HL-60/S4 (cell line): ENCODE results near the gene CDPF1.
"Not testable (repeated sequence)": the region's sequence is repeated elsewhere in the genome, so short reads cannot be mapped to it uniquely, and the experiment has no call there.

Experiments used
- in situ Hi-C: fragments of 300-500 bp; cut with MboI; formaldehyde crosslinking; loops from 2 replicates; pipeline ENCODE4 v1.14.3; 2022; ENCODE audit warnings: low sequenced_read_pairs

Gene CDPF1

GRCh38 chr22:46226577-46226976 is 23.5 kb downstream of the CDPF1 start:
- in situ Hi-C loops, result no loop called here

DNA sequence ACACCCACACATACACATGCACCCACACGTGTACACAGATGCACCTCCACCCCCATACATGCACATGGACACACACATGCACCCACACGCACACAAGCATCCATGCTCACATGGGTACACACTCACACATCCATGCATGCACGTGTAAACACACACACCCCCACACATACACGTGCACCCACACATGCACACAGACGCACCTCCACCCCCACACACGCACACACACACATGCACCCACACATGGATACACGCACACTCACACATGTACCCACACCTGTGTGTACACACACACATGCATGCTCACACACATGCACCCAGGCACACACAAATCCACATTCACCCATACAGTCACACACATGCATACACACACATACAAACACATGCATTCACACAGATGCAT is 24.5 kb downstream of the CDPF1 start:
- in situ Hi-C loops, result no loop called here

DNA sequence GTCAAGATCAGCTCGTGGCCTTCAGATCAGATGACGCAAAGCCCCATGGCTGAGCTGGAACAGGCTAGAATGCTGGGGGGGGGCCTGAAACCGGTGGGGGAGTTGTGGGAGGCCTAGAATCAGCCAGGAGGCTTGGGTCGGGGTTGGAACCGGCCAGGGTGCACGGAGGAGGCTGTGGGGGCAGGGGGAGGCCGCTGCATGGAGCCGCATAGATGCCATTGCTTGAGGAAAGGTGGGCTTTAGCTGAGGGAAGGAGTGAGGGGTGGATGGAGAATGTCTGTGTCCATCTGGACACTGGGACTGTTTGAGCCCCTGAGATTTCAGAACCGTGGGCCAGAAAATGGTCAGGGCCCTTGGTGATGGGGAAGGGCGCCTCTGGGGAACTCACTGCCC is 25.2 kb downstream of the CDPF1 start:
- in situ Hi-C loops, result no loop called here

DNA sequence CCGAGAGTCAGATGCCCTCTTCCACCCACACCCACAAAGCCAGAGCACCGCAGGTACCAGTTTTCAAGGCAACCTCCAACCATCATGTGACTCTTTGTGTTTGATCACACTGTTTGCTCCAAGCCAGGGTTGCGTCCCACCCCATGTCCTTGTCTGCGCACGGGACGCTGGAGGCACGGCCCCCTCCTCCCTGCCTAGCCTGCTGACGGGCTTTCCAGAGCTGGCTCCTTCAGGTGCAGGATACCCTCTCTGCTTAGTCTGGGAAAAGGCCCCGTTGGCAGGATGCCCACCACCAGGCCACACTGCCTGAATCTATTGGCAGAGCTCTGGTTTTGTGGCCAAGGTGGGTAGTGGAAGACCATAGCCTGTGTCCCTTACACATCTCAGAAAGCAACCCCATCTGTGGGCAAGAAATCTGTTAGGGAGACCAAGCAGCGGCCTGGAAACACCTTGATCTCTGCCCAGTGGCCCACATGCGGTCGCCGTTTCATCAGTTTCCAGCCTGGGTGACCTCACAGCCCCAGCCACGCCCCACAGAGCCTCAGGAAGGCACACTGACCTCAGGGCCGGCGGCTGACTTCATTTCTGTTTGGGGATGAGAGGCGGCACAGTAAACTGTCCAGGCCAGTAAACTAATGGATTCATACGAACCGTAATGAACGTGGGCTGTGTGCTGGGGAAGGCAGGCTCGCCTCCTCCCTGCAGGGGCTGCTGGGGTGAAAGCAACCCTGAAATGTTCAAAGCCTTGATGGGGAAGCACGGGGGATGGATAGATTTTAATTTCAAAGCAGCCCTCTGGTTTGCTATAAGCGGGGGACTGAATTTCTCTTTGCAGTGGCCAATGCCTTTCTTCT is 25.8 kb downstream of the CDPF1 start:
- in situ Hi-C loops, result no loop called here

DNA sequence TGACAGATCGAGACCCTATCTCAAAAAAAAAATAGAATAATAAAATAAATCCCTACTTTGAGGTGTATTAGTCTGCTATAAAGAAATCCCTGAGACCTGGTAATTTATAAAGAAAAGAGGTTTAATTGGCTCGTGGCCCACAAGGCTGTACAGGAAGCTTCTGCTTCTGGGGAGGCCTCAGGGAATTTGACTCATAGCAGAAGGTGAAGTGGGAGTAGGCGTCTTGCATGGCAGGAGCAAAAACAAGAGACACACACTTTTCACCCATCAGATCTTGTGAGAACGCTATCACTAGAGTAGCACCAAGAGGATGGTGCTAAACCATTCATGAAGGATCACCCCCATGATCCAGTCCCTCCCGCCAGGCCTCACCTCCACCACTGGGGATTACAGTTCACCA is 29.2 kb downstream of the CDPF1 start:
- in situ Hi-C loops, result no loop called here

DNA sequence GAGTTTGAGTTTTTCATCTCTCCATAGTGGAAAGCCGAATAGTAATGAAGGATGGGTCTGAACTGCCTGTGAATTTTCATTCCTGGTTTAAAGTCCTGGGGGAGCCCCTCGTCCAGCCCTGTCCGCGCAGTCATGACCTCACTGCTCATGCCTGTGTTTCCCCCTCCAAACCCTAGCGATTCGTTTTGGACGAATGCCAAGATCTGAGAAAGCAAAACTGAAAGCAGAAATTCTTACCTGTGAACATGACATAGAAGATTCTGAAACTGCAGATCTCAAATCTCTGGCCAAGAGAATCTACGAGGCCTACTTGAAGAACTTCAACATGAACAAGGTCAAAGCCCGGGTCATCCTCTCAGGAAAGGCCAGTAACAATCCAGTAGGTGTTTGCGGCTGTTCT is 30.5 kb downstream of the CDPF1 start:
- in situ Hi-C loops, result no loop called here

- in situ Hi-C loops, result no loop called here
Measured at GRCh38 chr22:46214616-46215015, 35.5 kb downstream of the CDPF1 start.

- in situ Hi-C loops, result no loop called here
Measured at GRCh38 chr22:46214149-46214548, 35.9 kb downstream of the CDPF1 start.

- in situ Hi-C loops, result no loop called here
Measured at GRCh38 chr22:46213052-46213451, 37.0 kb downstream of the CDPF1 start.

GRCh38 chr22:46212195-46212594 is 37.9 kb downstream of the CDPF1 start:
- in situ Hi-C loops, result no loop called here

DNA sequence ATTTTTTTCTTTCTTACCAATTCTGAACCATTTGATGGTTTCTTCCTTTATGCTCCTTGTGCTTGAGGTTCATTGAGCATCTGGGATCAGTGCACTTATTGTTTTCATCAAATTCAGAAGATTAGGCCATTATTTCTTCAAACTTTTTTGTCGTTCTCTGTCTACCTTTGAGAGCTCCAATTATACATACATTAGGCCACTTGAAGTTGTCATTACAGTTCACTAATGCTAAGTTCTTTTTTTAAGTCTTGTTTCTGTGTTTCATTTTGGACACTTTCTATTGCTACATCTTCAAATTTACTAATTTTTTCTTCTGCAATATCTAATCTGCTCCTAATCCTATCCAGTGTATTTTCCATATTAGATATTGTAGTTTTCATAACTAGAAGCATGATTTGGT is 40.8 kb downstream of the CDPF1 start:
- in situ Hi-C loops, result no loop called here

DNA sequence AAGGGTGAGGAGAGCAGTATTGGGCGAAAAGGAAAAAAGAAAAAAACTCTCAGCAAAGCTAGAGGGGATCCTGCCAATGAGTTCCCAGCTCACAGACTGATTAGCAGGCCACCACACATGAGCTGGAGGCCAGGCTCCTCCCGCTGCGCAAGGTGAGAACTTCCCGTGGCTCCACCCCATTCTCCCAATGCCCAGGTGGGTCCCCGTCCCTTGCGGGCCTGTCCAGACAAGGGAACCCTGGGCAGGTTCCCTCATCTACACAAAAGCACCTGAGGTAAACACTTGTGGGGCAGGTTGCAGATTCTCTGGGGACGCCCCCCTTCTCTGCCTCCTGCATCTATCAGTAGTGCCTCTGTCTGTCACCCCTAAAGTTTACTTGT is 46.5 kb downstream of the CDPF1 start:
- in situ Hi-C loops, result no loop called here

- in situ Hi-C loops, result no loop called here
Measured at GRCh38 chr22:46202897-46203600, 47.0 kb downstream of the CDPF1 start.

DNA sequence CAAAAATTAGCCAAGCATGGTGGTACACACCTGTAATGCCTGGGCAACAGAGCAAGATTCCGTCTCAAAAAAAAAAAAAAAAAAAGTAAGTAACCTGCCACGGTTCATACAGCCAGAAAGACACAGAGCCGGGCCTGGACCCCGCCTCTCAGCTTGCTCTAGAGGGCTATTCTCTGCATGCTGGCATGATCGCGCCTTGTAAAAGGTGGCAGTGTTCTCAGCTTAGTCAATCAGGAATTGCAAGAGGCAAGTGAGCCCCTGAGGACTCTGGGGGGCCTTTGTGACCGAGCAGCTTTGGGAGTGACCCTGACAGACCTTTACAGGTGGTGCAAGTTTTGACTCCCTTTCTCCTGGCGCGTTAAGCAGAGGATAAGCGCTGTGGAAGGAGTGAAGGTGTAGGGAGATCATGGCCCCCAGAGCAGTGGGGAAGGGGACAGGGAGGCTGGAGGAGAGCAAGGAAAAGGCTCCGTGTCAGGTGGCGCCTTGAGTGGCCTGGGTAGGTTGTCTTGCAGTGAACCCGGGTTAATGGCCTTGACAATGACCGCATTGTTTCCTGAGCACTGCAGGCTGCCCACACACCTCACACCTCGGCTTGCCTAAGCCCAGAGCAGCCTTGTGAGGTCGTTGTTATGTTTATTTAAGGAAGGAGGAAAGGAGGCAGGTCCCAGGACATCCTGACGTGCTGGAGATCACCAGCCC is 48.9 kb downstream of the CDPF1 start:
- in situ Hi-C loops, result no loop called here

- in situ Hi-C loops, result not testable (repeated sequence)
Measured at GRCh38 chr22:46198806-46199205, 51.3 kb downstream of the CDPF1 start.

- in situ Hi-C loops, result no loop called here
Measured at GRCh38 chr22:46198274-46198673, 51.8 kb downstream of the CDPF1 start.

DNA sequence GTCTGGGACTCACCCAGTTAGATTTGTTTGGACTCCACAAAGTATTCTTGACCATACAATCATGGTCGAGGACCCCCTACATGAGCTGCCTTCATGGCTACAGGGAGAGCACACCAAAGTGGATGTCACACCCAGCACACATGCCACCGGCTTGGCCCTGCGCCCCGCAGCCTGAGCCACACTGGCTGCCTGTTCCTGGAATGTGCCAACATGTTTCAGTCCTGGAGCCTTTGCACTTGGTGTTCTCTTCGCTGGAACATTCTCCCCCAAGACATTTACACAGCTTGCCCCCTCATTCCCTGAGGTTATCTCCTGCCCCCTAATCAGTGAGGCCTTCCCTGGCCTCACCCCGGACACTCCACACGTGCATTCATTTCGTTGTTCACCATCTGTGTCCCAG is 53.8 kb downstream of the CDPF1 start:
- in situ Hi-C loops, result no loop called here

GRCh38 chr22:46195487-46196165 is 54.5 kb downstream of the CDPF1 start:
- in situ Hi-C loops, result no loop called here
